ENCODE measurements around the gene ICAM1. TPM values are rescaled to one million over a fixed set of nuclear protein-coding genes. Genes with fewer than 3 reads are reported as not detected.
A peak's percentile ranks its signal among the peaks of the same experiment; 100 is the strongest.

The ICAM1 gene
- total RNA-seq, 4 donors from 2014 or later = 14.7 to 50.1 (median 43.1) TPM

DNA sequence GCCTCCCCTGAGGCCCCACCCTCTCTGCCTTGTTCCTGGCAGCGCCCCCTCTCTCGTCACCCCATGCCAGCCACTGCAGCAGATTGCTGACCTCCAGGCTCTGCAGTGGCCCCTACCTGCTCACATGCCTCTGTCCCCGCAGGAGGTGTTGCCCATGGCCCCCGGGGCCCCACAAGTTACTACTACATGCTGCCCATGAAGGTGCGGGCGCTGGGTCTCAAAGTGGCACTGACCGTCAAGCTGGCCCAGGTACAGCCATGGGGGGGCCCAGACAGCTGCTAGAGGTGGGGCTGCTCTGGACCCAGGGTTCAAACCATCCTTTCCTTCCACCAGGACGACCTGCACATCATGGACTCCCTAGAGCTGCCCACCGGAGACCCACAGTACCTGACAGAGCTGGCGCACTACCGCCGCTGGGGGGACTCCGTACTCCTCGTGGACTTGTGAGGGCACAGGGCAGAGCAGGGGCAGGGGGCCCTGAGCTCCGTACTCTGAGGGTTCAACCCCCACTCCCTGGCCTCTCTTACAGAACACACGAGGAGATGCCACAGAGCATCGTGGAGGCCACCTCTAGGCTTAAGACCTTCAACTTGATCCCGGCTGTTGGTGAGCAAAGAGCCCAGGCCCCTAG, 12.7 kb upstream of the ICAM1 start:
- Histone ChIP-seq H3K27ac (no peak overlapping the region), H3K4me1 (peaks cover 0 to 13% (median 0%) of the 10 kb centered on the region in 4 donors), H3K4me3 (no peak overlapping the region), H3K27me3 (no peaks in the 10 kb centered on the region), H3K36me3 (peaks cover 2 to 64% (median 12%) of the 10 kb centered on the region in 3 donors), H3K9me3 (no peaks in the 10 kb centered on the region)
- 93 to 95% methylated on average over 8 to 14 of the region's 18 CpGs for WGBS, 2 donors
- no peak for TF ChIP-seq EP300 (IDR thresholded peaks at IDR 0.05)
- TF ChIP-seq, protein P1, sequence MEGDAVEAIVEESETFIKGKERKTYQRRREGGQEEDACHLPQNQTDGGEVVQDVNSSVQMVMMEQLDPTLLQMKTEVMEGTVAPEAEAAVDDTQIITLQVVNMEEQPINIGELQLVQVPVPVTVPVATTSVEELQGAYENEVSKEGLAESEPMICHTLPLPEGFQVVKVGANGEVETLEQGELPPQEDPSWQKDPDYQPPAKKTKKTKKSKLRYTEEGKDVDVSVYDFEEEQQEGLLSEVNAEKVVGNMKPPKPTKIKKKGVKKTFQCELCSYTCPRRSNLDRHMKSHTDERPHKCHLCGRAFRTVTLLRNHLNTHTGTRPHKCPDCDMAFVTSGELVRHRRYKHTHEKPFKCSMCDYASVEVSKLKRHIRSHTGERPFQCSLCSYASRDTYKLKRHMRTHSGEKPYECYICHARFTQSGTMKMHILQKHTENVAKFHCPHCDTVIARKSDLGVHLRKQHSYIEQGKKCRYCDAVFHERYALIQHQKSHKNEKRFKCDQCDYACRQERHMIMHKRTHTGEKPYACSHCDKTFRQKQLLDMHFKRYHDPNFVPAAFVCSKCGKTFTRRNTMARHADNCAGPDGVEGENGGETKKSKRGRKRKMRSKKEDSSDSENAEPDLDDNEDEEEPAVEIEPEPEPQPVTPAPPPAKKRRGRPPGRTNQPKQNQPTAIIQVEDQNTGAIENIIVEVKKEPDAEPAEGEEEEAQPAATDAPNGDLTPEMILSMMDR (IDR thresholded peaks at IDR 0.05) = no peak
- no peak for TF ChIP-seq POLR2A (IDR thresholded peaks at IDR 0.05)
- DNase-seq (ENCODE audit: low spot score in 2 of 2) = no peak

DNA sequence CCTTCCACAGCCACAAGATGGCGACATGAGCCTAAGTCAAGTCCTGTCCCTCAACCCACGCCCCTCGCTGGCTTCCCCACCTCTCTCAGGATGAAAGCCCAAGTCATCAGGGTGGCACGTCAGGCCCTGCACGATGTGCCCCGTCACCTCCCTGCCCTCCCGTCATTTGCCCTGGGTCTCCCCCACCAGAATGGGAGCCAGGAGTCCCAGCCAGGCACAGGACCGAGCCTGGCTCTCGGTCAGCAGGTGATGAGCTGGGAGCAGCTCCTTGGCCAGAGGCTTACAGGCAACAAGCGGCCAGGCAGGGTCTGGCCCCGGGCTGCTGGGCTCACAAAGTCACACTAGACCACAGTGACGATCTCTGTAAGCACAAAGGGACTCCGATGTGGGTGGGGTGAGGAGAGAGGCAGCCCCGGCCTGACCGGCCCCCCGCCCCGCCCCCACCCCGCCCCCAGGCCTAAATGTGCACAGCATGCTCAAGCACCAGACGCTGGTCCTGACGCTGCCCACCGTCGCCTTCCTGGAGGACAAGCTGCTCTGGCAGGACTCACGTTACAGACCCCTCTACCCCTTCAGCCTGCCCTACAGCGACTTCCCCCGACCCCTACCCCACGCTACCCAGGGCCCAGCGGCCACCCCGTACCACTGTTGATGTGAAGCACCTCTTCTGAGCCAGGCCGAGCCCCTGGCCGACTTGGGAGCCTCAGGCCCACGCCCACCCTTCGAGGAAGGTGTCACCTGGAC, 11.6 kb upstream of the ICAM1 start:
- WGBS, 2 donors = 51 to 56% methylated on average over 26 to 29 of the region's 32 CpGs
- Histone ChIP-seq H3K36me3 (peaks cover 2 to 58% (median 12%) of the 10 kb centered on the region in 3 donors), H3K27ac (no peak overlapping the region)

DNA sequence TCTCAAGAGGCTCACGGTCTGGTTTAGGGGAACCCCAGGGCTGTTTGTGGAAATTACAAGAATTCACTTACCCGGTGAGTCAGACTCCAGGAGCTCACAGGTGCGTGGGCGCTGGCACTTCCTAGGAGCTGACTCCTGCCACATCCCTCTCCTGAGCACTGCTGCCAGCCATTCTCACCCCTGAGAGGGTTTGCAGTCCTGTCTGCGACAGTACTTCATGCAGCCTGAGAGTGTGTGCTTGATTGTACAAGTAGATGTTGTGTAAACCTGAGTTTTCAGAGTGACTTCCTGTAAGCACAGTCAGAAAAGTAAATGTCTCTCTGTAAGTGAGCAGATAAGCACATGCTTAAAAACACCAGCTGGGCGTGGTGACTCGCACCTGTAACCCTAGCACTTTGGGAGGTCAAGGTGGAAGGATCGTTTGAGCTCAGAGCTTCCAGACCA, 10.8 kb upstream of the ICAM1 start:
- Histone ChIP-seq H3K27me3 (no peaks in the 10 kb centered on the region), H3K27ac (no peak overlapping the region), H3K4me1 (peaks cover 0 to 3% (median 0%) of the 10 kb centered on the region in 4 donors), H3K4me3 (no peak overlapping the region), H3K36me3 (peaks cover 2 to 49% (median 4%) of the 10 kb centered on the region in 3 donors), H3K9me3 (no peaks in the 10 kb centered on the region)
- 80 to 85% methylated on average over 8 of the region's 8 CpGs for WGBS, 2 donors
- no peak for DNase-seq (ENCODE audit: low spot score in 2 of 2)
- TF ChIP-seq POLR2A (IDR thresholded peaks at IDR 0.05) (no peak), EP300 (IDR thresholded peaks at IDR 0.05) (no peak)
- TF ChIP-seq, protein P1 (IDR thresholded peaks at IDR 0.05) = no peak

More for the DNA sequence above, 11.6 kb upstream of the ICAM1 start:
- DNase-seq (ENCODE audit: low spot score in 2 of 2) = peak; percentile 81 to 95
- Histone ChIP-seq H3K27me3 (no peaks in the 10 kb centered on the region), H3K4me1 (peaks cover 0 to 4% (median 0%) of the 10 kb centered on the region in 4 donors), H3K9me3 (no peaks in the 10 kb centered on the region), H3K4me3 (no peak overlapping the region)
- TF ChIP-seq, protein P1 (IDR thresholded peaks at IDR 0.05) = peak; percentile 57 to 73 (median 70)
- TF ChIP-seq POLR2A (IDR thresholded peaks at IDR 0.05) (no peak), EP300 (IDR thresholded peaks at IDR 0.05) (no peak)

DNA sequence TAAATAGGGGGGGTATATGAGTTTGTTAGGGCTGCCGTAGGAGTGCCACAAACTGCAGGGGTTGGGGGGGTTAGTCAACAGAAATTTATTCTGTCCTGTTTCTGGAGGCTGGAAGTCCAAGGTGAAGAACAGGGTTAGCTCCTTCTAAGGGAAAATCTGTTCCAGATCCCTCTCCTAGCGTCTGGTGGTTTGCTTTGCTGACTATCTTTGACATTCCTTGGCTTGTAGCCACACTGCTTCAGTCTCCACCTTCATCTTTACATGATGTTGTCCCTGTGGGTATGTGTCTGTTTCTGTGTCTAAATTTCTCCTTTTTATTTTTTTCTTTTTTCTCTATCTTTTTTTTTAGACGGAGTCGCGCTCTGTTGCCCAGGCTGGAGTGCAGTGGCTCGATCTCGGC, 8.1 kb upstream of the ICAM1 start:
- 73 to 76% methylated on average over 7 of the region's 7 CpGs for WGBS, 2 donors
- DNase-seq (ENCODE audit: low spot score in 2 of 2) = no peak
- peaks cover 0 to 23% (median 0%) of the 10 kb centered on the region in 3 donors for H3K36me3 ChIP-seq
- H3K27me3 ChIP-seq = no peaks in the 10 kb centered on the region
- no peak overlapping the region for H3K4me3 ChIP-seq
- H3K4me1 ChIP-seq = peaks cover 0 to 3% (median 0%) of the 10 kb centered on the region in 4 donors
- no peaks in the 10 kb centered on the region for H3K9me3 ChIP-seq
- TF ChIP-seq, protein P1 (IDR thresholded peaks at IDR 0.05) = no peak
- TF ChIP-seq POLR2A (IDR thresholded peaks at IDR 0.05) (no peak), EP300 (IDR thresholded peaks at IDR 0.05) (no peak)
- H3K27ac ChIP-seq = no peak overlapping the region

DNA sequence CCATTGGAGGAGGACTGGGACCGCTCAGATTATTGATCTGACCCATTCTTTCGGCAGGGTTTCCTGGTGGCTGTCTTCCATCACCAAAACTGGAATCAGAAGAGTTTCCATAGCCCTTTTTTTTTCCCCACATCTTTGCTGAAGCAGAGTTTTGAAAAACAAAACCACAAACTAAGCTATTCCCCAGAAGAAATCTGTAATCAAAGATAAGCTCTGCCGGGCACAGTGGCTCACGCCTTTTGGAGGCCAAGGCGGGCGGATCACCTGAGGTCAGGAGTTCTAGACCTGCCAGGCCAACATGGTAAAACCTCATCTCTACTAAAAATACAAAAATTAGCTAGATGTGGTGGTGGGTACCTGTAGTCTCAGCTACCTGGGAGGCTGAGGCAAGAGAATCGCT, 4.2 kb upstream of the ICAM1 start:
- no peak for TF ChIP-seq EP300 (IDR thresholded peaks at IDR 0.05)
- DNase-seq (ENCODE audit: low spot score in 2 of 2) = no peak
- Histone ChIP-seq H3K27me3 (peaks cover 0 to 13% of the 10 kb centered on the region in 2 donors), H3K36me3 (no peaks in the 10 kb centered on the region), H3K9me3 (no peaks in the 10 kb centered on the region), H3K4me3 (no peak overlapping the region), H3K27ac (no peak overlapping the region), H3K4me1 (peaks cover 0 to 27% (median 13%) of the 10 kb centered on the region in 4 donors)
- WGBS, 2 donors = 87 to 90% methylated on average over 7 of the region's 7 CpGs
